Measurements from ENCODE around the gene PYGB. TPM values are rescaled to one million over a fixed set of nuclear protein-coding genes. Genes with fewer than 3 reads are reported as not detected.

The PYGB gene
- total RNA-seq, 4 donors from 2014 or later: 63.7 to 94.6 (median 82.4) TPM

DNA sequence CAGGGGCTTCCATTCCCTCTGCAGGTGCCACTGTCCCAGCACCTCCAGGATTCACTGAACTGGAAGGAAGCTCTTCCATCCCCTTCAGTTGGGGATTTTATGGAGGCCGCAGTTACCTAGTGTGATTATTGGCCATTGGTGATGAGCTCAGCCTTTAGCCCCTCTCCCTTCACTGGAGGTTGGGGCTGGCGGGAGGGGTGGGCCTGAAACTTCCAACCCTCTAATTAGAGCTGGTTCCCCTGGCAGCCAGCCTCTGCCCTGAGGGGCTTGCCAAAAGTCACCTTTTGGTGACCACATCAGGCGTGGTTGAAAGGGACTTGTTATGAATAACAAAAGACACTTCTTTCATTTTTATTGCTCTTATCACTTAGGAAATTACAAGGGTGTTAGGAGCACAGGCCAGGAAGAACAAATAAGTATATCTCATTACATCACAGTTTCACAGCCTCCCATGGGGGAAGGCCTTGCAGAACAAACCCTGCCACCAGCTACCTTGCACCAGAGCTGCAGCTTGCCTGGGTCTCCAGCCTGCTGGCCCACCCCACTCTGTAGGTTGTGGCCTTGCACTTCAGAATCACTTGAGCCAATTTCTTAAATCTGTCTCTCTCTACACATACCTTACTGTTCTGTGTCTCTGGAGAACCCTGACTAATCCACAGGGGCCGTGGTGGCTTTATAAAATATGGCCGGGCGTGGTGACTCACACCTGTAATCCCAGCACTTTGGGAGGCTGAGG is 5.0 kb downstream of the PYGB start:
- ATAC-seq (ENCODE audit: low FRiP score) (no peak), DNase-seq (ENCODE audit: low spot score) (no peak)
- TF ChIP-seq, protein P1, sequence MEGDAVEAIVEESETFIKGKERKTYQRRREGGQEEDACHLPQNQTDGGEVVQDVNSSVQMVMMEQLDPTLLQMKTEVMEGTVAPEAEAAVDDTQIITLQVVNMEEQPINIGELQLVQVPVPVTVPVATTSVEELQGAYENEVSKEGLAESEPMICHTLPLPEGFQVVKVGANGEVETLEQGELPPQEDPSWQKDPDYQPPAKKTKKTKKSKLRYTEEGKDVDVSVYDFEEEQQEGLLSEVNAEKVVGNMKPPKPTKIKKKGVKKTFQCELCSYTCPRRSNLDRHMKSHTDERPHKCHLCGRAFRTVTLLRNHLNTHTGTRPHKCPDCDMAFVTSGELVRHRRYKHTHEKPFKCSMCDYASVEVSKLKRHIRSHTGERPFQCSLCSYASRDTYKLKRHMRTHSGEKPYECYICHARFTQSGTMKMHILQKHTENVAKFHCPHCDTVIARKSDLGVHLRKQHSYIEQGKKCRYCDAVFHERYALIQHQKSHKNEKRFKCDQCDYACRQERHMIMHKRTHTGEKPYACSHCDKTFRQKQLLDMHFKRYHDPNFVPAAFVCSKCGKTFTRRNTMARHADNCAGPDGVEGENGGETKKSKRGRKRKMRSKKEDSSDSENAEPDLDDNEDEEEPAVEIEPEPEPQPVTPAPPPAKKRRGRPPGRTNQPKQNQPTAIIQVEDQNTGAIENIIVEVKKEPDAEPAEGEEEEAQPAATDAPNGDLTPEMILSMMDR (IDR thresholded peaks at IDR 0.05): no peak

DNA sequence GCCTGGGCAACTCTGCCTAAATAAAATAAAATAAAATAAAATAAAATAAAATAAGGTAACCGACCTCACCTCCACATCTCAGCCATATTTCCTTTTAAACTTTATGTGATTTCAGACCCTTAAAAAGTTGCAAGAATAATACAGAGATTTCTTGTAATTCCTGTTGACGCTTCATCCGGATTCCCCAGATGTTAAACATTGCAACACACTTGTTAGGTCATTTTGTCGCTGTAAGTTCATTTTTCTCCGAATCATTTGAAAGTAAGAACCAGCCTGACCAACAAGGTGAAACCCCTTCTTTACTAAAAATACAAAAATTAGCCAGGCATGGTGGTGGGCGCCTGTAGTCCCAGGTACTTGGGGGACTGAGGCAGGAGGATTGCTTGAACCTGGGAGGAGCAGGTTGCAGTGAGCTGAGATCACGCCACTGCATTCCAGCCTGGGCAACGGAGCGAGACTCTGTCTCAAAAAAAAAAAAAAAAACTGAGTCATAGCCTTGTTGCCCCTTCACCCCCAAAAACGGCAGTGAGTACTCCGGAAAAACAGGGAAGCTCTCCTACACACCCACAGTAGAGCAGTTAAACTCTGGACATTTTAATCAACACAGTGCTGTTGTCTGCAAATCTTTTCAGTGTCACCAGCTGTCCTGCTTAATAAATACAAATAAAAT is 5.9 kb downstream of the PYGB start:
- no peak for ATAC-seq (ENCODE audit: low FRiP score)
- DNase-seq (ENCODE audit: low spot score): no peak

GRCh38 chr20:25254571-25254970 is 6.7 kb downstream of the PYGB start:
- DNase-seq (ENCODE audit: low spot score): no peak
- no peak for ATAC-seq (ENCODE audit: low FRiP score)
- TF ChIP-seq, protein P1 (IDR thresholded peaks at IDR 0.05): no peak

More for the DNA sequence above, 5.9 kb downstream of the PYGB start:
- TF ChIP-seq, protein P1 (IDR thresholded peaks at IDR 0.05): no peak

DNA sequence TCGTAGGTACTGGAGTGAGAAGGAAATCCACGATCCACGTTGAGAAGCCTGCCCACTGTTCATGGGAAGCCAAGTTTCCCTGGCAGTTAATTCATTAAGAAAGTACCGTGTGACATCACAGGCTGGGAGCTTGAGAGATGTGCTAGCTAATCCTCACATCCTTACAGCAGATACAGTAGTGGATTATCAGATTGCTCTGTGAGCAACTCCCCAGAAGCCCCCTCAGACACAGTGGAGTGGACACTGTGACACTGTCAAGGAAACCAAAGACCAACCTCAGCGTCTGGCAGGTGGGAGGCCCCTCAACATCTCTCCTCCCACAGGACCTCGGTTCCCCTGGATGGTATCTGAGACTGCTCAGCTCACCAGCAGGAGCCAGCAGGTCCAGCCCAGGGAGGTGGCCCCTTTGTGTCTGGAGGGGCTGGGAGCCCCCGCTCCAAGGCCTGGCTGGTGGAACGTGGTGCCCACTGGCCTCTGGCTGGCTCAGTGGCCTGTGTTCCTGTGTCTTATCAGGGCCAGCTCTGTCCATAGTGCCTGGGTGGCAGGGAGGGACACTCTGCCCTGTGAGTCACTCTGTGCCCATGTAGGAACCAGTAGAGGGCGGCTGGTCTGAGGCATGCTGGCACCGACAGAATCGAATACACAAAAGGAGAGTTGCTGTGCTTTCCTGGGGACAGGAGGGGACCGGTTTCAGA is 7.2 kb downstream of the PYGB start:
- DNase-seq (ENCODE audit: low spot score) (no peak), ATAC-seq (ENCODE audit: low FRiP score) (no peak)
- TF ChIP-seq, protein P1 (IDR thresholded peaks at IDR 0.05): no peak

DNA sequence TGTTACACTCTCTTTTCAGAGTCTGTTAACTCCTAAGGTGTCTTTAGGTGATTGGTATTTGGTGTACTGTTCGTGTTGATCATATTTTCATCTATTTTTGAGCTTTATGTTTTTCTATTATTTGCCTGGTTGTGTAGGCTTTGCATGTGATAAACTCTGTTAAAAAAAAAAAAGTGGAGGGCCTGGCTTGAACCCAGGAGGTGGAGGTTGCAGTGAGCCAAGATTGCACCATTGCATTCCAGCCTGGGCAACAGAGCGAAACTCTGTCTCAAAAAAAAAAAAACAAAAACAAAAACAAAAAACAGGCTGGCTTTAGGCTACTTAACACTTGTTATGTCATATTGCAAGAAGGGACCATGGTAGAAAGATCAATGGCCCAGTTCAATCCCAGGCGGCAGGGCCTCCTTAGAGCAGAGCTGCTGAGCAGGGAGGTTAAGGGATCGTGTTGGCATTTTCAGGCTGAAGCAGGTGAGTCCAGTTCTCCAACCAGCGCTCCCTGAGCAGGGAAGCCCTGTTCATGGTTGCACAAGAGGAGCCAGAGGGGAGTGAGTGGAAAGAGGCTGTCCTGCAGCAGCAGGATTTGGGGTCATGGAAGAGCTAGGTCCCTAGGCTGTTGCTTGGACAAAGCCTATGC is 8.5 kb downstream of the PYGB start:
- ATAC-seq (ENCODE audit: low FRiP score) (no peak), DNase-seq (ENCODE audit: low spot score) (no peak)
- TF ChIP-seq, protein P1 (IDR thresholded peaks at IDR 0.05): no peak

GRCh38 chr20:25257130-25257529 is 9.2 kb downstream of the PYGB start:
- TF ChIP-seq, protein P1 (IDR thresholded peaks at IDR 0.05): no peak
- DNase-seq (ENCODE audit: low spot score): no peak
- ATAC-seq (ENCODE audit: low FRiP score): no peak
